RWPE2 (cell line): ENCODE measurements around the gene OBSCN.

Experiments used
- ATAC-seq: fragments of 200-7000 bp; cut with Tn5 transposase; 3 replicates; pipeline ENCODE4 v1.9.1; 2021; ENCODE audit warnings: low read depth
- DNase-seq: peaks from one replicate; pipeline ENCODE4 v3.0.0-alpha.2; 2020; ENCODE audit warnings: low spot score
- H3K27ac ChIP-seq: fragments of 450-650 bp; 2 replicates; pipeline ENCODE4 v1.5.1; 2017; ENCODE audit warnings: mild to moderate bottlenecking; ENCODE audit not compliant: poor library complexity, severe bottlenecking
- H3K27me3 ChIP-seq: fragments of 250-450 bp; sonication (Bioruptor Pico); 2 replicates; pipeline ENCODE4 v1.5.1; 2021; ENCODE audit warnings: mild to moderate bottlenecking, moderate library complexity; ENCODE audit not compliant: insufficient read depth, poor library complexity, severe bottlenecking
- H3K36me3 ChIP-seq: fragments of 250-450 bp; sonication (Bioruptor Pico); 2 replicates; pipeline ENCODE4 v1.5.1; 2020; ENCODE audit warnings: low read depth, mild to moderate bottlenecking, moderate library complexity
- H3K4me1 ChIP-seq: fragments of 250-450 bp; sonication (Bioruptor Pico); 2 replicates; pipeline ENCODE4 v1.5.1; 2021; ENCODE audit warnings: mild to moderate bottlenecking, moderate library complexity; ENCODE audit not compliant: insufficient read depth, poor library complexity, severe bottlenecking
- H3K4me3 ChIP-seq: fragments of 250-450 bp; sonication (Bioruptor Pico); 2 replicates; pipeline ENCODE4 v1.5.1; 2021; ENCODE audit warnings: mild to moderate bottlenecking, moderate library complexity; ENCODE audit not compliant: severe bottlenecking
- H3K9me3 ChIP-seq: fragments of 250-450 bp; sonication (Bioruptor Pico); 2 replicates; pipeline ENCODE4 v1.5.1; 2021; ENCODE audit warnings: mild to moderate bottlenecking, moderate library complexity; ENCODE audit not compliant: severe bottlenecking
- CTCF ChIP-seq: fragments of 450-650 bp; IDR thresholded peaks from one replicate; pipeline ENCODE4 v1.5.1; 2017; ENCODE audit warnings: mild to moderate bottlenecking, moderate library complexity; ENCODE audit not compliant: poor library complexity, severe bottlenecking

OBSCN gene

GRCh38 chr1:228207381-228207810 lies 448 bp upstream of the OBSCN start:
- Histone ChIP-seq H3K36me3 (no peaks in the 10 kb centered on the region), H3K4me1 (no peaks in the 10 kb centered on the region), H3K4me3 (no peak overlapping the region), H3K27ac (no peak overlapping the region), H3K9me3 (no peaks in the 10 kb centered on the region), H3K27me3 (no peaks in the 10 kb centered on the region)
- TF ChIP-seq CTCF = no peak
- ATAC-seq (no peak), DNase-seq (no peak)

- Histone ChIP-seq H3K27ac (no peak overlapping the region), H3K27me3 (no peaks in the 10 kb centered on the region), H3K9me3 (no peaks in the 10 kb centered on the region), H3K4me1 (no peaks in the 10 kb centered on the region), H3K4me3 (no peak overlapping the region), H3K36me3 (no peaks in the 10 kb centered on the region)
- no peak for DNase-seq
- ATAC-seq = no peak
- no peak for TF ChIP-seq CTCF
These were observed 1.1 kb downstream of the OBSCN start for GRCh38 chr1:228208831-228209551.

GRCh38 chr1:228209657-228210056 lies 1.8 kb downstream of the OBSCN start:
- ATAC-seq (no peak), DNase-seq (no peak)
- Histone ChIP-seq H3K27me3 (no peaks in the 10 kb centered on the region), H3K4me3 (no peak overlapping the region), H3K9me3 (no peaks in the 10 kb centered on the region), H3K27ac (peak overlapping the region; percentile 12), H3K4me1 (no peaks in the 10 kb centered on the region), H3K36me3 (no peaks in the 10 kb centered on the region)
- no peak for TF ChIP-seq CTCF

- no peak for TF ChIP-seq CTCF
- H3K9me3 ChIP-seq = no peaks in the 10 kb centered on the region
- peak overlapping the region; percentile 12 for H3K27ac ChIP-seq
- no peaks in the 10 kb centered on the region for H3K36me3 ChIP-seq
- no peaks in the 10 kb centered on the region for H3K4me1 ChIP-seq
- DNase-seq (no peak), ATAC-seq (peak; percentile 84)
- no peaks in the 10 kb centered on the region for H3K27me3 ChIP-seq
- no peak overlapping the region for H3K4me3 ChIP-seq
These were observed 2.3 kb downstream of the OBSCN start for GRCh38 chr1:228210076-228210651.
